Hematopoietic multipotent progenitor cell treated with erythropoietin and hydrocortisone succinate and interleukin-3 and kit ligand, for 4 days (in vitro differentiated cells): ENCODE measurements around the gene ANTKMT.
"Not testable (repeated sequence)": the region's sequence is repeated elsewhere in the genome, so short reads cannot be mapped to it uniquely, and the experiment has no call there.

Experiments used
- DNase-seq: peaks from one replicate; pipeline ENCODE4 v3.0.0-alpha.2; 2015

ANTKMT gene

DNA sequence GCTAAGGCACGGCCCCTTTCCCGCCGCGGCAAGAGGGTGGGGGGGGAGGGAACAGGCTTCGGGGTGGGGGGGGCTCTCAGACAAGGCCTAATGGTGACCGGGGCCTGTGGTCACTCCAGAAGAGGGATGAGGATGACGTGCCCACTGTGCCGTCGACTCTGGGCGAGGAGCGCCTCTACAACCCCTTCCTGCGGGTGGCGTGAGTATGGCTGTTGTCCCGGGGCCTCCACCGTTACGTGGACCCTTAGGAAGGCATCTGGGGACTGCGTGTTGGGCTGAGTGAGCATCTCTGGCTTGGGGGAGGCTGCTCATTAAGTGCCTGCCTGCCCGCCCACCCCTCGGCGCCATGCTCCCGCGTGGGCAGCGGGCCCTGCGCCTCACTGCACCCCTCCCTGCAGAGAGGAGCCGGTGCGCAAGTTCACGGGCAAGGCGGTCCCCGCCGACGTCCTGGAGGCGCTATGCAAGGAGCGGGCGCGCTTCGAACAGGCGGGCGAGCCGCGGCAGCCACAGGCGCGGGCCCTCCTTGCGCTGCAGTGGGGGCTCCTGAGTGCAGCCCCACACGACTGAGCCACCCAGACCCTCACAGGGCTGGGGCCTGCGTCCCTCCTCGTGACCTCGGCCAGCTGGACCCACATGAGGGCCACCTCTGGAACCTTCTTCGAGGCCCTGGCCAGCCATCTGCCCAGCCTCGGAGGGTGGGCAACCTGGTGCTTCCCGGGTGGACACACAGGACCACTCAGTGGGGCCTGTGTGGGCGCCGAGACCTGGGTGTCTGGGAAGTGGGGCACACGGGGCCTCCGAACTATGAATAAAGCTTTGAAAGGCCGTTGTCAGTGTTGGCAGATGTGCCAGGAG lies 8.2 kb downstream of the ANTKMT start:
- DNase-seq = peak; percentile 5

DNA sequence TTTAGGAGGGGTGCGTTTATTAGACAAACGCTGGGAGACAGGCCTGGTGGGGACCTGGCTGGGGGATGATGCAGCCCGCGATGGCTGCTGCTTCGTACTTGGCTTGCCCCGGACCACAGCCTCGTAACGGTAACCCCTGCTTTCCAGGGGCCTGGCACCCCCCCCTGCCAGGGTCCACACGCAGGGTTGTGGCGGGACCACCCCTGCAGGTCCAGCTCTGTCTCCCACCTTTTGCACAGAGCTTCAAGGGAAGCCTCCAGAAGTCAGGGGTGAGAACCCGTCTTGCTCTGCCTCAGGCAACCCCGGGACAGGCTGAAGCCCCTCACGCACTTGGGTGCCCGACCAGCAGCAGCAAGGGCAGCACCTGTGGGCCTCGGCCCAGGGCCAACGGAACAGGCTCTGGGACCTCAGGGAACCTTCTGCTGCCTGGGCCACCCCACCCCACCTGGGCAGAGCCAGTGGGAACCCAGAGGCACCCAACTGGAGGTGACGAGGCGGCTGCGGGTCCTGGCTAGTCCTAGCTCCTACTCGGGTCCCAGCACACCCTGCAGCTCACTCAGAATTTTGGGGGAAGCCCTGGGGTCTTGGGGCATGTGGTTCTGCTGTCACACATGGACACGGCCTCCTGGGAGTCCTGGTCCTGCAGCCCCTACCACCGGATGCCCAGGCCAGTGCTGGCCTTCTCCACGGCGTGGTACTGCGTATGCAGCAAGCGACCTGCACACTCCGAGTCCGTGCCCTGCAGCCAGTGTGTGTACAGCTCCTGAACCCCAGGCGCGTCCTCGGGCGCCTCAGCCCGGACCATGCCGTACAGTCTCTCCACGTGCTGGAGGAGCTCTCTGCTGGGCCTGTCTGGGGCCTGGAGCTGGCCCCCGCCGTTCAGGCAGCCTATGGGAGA lies 9.1 kb downstream of the ANTKMT start:
- DNase-seq = peak; percentile 3

DNA sequence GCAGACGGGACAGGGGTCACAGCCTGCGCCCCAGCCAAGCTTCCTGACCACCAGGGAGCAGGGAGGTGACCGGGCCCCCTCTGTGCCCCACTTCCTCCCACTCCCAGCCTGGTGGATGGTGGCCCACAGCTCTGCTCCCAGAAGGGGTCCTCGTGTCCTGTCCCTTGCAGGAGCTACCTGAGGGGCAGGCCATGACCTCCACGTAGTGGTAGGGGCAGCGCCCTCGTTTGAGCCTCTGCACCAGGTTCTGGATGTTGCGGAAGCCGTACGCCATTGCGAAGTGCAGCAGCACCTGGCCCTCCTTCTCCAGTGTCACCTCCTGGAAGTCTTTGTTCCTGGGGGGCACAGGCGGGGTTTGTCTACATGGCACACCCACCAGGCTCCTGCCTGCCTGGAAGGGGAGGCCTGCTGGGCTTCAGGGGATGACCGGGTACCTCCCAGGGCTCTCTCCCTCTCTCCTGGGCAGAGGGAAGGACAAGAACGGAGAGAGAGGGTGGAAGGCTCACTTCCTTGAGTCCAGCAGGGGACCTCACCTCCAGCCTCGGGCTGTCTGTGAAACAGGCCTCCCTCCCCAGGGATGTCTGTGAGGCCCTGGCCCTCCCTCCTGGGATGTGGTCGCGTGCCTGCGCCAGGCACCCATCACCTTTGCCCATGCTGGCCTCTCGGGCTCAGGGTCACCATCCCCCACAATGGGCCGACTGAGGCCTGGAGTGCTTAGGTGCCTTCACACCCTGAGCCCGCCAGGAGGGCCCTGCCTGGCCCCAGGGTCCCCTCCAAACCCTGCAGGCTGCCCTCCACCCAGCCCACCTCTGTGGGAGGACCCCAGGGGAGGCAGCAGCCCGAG lies 9.9 kb downstream of the ANTKMT start:
- peak; percentile 1 for DNase-seq

DNA sequence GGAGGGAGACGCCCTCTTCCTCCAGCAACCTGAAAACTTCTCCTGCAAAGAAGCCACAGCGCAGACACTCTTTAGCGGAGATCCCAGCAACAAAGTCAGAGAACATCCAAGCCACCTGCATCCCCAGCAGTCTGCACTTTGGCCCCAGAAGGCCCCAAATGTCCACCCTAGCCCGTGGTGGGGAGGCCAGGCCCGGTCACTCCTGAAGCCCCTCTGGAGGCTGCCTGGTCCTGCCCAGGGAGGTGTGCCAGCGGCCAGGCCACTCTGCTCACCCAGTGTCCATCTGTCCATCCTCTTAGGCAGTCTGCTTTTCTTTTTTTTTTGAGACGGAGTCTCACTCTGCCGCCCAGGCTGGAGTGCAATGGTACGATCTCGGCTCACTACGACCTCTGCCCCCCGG lies 11.4 kb downstream of the ANTKMT start:
- DNase-seq = no peak

DNA sequence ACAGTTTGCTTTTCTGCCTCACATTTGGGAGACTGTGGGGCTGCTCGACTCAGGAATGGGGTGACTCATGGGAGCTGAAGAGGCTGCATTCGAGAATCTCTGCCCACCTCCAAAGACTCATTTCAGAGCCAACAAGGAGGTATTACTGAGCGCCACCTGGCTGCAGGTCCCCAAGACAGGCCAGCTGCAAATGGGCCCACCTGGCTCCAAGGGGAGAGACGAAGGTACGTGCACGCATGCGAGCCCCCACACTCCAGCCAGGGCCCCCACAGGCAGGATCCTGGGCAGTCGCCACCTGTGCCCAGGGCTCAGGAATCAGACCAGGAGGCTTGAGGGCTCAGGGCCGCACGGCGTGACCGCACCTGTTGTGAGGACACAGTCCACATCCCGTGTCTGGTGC lies 12.0 kb downstream of the ANTKMT start:
- no peak for DNase-seq

DNA sequence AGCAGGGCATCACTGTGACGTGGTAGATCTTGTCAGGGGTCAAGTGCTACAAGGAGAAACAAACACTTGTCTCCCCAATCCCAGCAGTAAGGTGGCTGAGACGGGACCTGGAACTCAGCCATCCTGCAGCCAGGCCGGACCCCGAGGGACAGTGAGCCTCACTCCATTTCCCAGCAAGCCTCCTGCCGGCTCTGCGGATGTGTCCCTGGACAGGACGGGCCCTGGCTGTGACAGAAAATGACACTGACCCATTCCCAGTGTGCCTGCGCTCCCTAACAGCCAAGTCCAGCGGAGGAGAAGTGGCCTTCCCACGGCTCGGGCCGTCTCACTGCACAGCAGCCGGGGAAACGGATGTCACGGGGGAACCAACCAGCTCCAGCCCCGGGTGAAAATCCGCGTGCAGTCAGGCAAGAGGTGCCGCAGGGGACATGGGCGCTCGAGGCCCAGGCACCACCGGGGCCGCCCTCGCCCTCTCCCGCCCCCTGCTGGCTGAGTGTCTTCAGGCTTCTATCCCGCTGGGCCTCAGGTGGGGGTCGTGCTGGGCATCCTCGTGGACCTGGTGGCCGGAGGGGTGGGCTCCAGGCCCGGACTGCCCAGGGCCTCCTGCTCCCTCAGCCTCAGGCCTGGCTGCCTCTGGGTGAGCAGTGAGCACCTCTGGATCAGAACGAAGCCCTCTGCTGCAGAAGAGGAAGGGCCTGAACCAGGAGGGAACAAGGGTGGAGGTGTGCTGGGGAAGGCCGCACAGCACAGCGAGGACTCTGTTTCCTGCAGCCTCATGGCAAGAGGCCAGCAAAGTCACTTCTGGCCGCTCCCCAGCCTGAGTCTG lies 12.6 kb downstream of the ANTKMT start:
- DNase-seq = peak; percentile 51

DNA sequence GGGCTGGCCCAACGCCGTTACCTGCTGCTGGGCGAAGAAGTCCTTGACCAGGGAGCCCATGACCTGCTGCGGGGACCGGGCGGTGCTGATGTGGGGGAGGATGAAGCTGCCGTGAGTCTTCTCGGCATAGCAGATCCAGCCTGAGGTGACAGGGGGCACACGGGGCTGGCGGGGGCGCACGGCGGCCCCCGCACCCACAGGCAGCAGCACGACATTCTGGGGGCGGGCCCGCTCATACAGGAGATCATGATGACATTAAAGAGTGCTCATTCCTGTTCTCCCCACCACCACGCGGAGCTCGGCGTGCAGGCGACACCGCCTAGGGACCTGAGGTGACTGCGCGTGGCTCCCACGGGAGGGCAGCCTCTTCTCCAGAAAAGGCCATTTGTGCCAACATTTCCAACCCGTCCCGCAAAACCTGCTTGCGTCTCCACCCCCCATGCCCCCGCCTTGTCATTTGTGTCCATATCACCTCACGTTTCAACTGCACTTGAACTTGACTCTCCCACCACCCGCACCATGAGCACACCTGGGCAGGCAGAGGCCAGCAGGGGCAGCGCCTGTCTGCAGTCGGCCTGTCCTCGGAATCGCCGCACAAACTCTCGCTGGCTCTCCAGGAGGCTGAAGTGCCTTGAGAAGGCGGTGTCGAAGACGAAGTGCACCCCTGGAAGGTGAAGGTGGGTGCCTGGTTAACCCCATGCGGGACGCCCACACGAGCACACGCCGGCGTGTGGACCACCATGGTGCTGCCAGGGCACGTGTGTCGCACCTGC lies 13.4 kb downstream of the ANTKMT start:
- DNase-seq = no peak

DNA sequence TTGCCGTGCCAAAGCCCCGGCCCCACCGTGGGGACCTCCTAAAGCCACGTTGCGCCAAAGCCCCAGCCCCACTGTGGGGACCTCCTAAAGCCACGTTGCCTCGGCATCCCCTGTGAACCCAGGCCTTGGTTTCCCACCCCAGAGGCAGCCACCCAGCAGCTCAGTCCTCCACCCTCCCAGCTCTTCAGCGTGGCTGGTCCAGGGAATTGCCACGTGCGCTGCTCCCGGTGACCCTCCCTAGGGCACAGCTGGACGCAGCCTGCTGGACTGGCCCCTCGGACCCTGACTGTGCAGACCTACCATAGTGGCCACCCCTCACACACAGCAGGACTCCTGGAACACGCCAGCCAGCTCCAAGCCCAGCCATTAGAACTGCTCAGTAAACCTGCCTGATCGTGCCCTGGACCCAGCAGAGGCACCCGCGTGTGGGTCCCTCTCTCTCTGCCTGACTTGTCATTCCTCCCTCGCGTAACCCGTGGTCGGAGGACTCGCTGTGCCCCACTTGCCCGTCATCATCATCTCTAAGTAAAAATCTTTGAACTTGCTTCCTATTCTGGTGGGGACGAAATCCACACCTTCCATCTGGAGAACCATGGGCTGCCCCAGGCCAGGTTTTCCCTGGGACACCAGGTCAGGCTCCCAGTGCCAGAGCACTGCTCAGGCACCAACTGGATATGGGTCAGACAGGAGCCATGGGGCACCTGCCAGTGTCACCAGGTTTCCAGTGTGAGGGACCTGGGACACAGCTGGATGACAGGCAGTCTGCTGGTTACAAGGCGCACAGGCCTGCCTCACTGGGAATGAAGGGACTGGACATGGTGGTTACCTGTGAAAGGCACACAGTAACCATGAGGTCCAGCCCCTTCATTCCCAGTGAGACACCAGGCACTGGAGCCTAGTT lies 14.3 kb downstream of the ANTKMT start:
- no peak for DNase-seq

DNA sequence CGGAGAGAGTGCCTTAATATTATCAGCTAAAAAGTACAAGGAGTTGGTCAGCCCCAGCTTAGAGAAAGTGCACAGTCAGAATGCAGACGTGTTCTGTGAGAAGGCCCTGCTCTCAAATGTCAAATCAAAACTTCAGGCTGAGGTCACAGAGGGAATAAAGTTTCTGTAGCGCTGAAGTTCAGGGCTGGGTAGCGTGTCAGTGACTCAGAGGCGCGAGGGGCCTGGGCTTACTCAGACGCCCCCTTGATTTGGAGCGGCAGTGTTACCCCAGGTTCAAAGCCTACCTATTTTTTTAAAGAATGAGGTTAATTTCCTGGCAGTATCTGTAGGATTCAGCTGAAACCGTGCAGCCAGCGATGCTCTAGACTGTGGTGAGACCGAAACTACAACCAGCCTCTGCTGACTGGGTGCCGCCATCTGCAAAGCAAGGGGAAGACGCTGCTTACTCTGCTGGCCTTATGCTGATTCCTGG lies 15.1 kb downstream of the ANTKMT start:
- DNase-seq = no peak

DNA sequence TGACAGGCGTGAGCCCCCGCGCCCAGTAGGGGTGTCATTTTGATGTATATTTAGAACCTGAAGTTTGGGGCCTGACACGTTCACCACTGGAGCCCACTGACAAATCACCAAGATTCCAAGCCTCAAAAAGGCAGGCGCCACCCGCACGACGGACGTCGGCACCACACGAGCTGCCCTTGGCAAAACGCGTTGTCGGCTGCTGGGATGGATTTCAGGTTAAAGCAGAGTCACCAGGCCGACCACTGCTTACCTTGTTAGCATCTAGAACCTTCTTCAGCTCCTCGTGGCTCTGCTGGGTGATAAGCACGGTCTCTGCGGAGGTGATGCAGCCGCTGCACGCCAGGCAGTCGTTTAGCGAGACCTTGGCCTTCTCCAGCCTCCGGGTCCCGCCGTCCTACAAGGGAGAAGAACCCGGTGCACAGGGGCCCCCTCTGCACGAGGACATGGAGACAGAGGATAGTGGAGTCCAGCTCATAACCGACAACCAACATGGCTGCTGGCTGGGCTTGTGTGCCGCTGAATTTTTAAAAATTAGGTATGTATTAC lies 16.1 kb downstream of the ANTKMT start:
- no peak for DNase-seq

DNA sequence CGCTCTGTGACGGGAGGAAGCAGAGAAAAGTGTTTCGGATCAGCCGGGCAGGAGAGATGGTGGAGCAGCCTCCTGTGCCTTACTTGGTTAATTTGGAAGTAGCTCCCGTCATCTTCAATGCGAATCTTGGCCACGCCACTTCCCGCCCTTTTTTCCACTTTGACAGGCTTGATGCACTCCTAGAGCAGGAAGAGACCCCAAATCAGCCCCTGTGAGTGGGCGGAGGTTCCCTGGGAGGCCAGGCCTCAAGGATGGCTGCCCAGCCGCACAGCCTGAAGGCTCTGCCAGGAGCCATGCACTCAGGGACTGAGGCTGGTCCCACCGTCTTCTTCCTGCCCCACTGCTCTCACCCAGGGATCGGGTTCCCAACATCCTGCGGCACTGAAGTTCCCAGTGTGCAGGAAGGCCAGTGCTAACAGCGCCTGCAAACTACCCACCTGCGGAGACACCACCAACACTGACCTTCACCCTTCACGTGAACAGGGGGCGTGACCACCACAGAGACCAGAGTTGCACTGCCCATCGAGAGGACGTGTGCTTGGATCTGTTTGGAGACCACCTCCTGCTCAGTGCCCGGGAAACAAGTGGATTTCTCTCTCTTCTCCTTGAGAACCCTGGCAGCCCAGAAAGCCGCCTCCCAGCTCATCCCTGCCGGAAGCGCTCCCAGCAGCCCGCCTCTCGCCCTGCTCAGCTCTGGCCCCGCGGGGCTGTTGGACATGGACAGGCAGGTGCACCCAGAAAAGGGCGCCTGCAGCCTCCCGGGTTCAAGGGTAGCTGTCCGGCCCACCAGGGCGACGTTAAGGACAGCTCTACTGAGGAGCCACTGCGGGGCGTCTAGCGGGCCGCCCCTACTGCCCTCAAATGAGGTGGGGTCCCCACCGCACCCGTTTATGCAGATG lies 18.9 kb downstream of the ANTKMT start:
- DNase-seq = no peak

DNA sequence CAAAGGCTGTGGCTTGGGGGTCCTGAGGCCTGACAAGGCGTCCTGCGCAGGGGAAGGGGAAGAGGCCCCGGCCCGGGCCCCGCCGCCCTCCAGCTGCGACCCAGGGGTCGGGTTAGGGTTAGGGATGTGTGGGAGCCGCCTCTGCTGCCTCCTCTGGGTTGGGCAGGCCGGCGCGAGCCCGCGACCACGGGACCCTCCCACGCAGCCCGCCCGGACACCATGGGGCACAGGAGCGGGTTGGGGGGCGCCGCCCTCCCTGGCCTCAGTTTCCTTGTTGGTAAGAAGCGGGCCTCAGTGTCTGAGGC lies 19.5 kb downstream of the ANTKMT start:
- no peak for DNase-seq

DNA sequence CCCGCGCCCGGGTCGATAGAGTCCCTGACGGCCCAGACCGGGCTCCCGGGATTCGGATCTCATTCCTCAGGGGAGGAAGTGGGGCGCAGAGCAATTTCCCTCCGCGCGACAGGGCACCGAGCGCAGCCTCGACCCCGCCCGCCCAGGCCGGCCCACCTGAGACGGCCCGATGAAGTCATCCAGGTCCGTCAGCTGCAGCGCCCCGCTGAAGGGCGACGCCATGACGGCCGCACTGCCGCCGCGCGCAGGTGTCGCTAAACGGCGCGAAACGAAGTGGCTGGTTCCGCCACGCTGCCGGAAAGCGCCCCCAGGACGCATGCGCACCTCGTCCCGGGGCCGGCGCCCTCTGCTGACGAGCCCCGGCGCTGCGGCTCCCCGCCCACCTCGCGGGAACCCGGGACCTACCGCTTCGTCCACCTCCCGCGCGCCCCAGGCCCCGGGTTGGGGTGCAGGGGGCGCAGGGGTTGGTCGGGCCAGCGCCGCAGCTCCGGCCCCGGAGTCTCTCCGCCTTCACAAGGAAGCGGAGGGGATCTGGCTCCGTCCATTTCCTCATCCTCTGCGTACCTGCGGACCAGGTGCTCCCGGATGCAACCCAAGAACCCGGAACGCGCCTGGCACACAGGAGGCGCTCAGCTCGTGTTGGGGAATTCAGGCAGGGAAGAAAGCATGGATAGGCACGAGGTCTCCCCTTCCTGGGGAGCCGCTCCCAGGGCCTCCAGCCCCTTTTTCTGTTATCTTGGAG lies 20.0 kb downstream of the ANTKMT start, which contains the start of gene CIAO3:
Gene CIAO3 (minus strand): TSS at position 234 of the 742 bp plus-strand sequence. CDS start 12 bp downstream, at position 222.
- DNase-seq = peak; percentile 94

DNA sequence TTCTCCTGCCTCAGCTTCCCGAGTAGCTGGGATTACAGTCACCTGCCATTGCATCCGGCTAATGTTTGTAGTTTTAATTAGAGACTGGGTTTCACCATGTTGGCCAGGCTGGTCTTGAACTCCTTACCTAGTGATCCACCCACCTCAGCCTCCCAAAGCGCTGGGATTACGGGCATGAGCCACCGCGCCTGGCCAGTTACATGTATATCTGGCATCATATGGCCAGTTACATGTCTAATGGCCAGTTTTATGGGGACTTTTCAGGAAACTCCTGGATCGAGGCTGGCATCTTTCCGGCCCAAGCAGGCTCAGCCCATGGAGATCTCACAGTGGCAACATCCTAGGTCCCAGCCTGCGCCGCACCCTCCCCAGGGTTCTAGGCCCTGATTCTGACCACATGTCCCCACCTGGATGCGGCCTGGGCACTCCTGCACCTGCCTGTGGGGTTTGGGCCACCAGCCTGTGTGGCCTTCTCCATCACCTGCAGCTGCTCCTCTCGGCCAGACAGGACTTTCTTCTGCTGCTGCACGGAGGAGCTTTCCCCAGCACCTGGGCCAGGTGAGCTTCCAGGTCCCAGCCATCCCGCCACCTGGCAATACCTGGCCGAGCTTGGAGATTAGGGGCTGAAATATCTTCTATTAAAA lies 21.2 kb downstream of the ANTKMT start:
- DNase-seq = no peak

DNA sequence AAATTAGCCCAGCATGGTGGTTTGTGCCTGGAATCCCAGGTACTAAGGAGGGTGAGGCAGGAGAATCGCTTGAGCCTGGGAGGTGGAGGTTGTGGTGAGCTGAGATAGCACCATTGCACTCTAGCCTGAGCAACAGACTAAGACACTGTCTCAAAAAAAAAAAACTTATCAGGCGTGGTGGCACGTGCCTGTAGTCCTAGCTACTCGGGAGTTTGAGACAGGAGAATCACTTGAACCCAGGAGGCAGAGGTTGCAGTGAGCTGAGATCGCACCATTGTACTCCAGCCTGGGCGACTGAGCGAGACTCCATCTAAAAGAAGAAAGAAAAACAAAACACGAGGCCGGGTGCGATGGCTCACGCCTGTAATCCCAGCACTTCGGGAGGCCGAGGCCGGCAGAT lies 21.9 kb downstream of the ANTKMT start:
- not testable (repeated sequence) for DNase-seq

DNA sequence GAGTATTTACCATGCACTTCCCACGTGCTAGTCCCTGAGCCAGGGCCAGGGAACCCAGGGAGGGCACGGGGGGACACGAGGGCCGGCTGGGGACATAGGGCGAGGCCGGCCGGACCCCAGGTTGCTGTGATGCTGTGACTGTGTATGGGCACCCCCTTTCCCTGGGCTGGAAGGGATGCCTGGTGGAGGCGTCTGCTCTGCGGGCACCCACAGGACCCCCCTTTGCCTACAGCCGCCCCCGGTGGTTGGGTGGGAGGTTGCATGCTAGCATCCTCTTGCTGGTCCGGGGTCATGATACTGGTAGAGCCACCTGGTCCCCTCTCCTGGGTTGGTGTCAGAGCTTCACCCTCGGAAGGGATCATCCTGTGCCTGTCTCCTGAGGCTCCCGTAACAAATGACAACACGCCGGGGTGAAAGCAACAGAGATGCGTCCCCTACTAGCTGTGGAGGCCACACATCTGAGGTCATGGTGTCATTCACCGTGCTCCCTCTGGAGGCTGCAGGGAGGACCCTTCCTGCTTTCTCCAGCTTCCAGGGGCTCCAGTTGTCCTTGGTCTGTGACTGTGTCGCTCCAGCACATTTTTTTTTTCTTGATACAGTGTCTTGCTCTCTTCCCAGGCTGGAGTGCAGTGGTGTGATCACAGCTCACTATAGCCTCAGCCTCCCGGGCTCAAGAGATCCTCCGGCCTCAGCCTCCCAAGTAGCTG lies 23.0 kb downstream of the ANTKMT start:
- DNase-seq = no peak

DNA sequence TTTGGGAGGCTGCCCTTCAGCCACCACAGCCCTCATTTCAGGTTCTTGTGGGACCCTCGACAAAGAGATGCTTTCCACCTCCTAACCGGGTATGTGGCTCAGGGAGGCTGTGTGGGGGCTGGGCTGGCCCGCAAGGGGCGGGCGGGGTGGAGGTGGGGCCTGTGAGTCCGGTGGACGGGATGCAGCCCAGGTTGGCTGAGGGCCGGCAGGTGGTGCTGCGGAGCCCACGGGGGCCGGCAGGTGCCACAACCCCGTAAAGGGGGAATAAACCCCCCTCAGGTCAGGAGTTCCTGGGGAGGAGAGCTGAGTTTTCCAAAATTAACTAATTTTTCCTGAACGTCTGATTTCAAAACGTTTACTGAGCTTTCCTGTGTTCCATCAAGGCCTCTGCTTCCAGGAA lies 24.8 kb downstream of the ANTKMT start:
- peak; percentile 54 for DNase-seq
